ENCODE measurements around the gene GAD1. TPM values are rescaled to one million over a fixed set of nuclear protein-coding genes. Genes with fewer than 3 reads are reported as not detected.

GAD1 gene
- total RNA-seq, 1 donor from 2014 or later = 0.34 TPM

DNA sequence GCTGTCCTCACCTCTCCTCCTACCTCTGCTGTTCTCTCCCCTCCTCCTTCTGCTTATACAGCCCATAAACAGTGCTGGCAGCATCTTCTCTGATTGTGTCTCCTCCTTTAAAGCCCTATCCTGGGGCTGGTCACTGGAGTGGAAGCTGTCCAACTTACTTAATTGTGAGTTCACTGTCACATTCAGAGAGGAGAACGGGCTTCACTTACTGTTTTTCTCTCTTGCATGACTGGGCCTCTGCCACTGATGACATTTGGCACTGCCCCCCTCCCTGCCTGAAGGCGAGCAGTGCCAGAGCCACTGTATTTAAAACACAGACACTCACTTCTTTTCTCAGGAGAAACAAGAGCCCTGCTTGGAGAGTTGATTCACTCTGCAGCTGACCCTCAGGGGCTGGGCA is 12.3 kb downstream of the GAD1 start:
- H3K4me1 Mint-ChIP-seq = no peaks in the 10 kb centered on the region
- H3K4me3 Mint-ChIP-seq = no peak overlapping the region
- H3K27ac Mint-ChIP-seq = no peak overlapping the region
- no peaks in the 10 kb centered on the region for H3K36me3 Mint-ChIP-seq
- no peak for DNase-seq (ENCODE audit: low spot score in 2 of 2, unreplicated experiment in 2 of 2)
- no peak for TF ChIP-seq CTCF (IDR thresholded peaks at IDR 0.05; ENCODE audit: unreplicated experiment)
- H3K9me3 Mint-ChIP-seq = no peaks in the 10 kb centered on the region
- H3K27me3 Mint-ChIP-seq (ENCODE audit: low read depth) = peaks cover 81% of the 10 kb centered on the region

DNA sequence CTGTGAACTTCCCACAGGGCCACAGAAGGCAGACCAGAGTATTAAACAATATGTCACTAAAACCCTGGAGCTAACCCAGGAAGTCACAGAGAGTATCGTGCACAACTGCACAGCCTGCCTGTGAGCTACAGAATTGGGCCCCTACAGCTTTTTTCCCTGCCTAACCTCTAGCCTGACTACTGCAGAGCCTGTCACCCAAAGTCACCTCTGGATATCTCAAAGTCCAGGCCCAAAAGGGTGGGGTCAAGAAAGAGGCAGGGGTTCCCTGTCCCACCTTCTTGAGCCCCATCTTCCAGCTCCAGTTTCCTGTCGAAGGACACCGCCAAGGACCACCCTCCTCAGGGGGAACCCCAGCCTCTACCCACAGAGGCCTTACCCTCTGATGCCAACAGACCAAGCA is 13.5 kb downstream of the GAD1 start:
- no peak overlapping the region for H3K4me3 Mint-ChIP-seq
- DNase-seq (ENCODE audit: low spot score in 2 of 2, unreplicated experiment in 2 of 2) = no peak
- no peaks in the 10 kb centered on the region for H3K9me3 Mint-ChIP-seq
- TF ChIP-seq CTCF (IDR thresholded peaks at IDR 0.05; ENCODE audit: unreplicated experiment) = no peak
- H3K4me1 Mint-ChIP-seq = no peaks in the 10 kb centered on the region
- H3K27ac Mint-ChIP-seq = no peak overlapping the region
- no peaks in the 10 kb centered on the region for H3K36me3 Mint-ChIP-seq
- peaks cover 70% of the 10 kb centered on the region for H3K27me3 Mint-ChIP-seq (ENCODE audit: low read depth)

DNA sequence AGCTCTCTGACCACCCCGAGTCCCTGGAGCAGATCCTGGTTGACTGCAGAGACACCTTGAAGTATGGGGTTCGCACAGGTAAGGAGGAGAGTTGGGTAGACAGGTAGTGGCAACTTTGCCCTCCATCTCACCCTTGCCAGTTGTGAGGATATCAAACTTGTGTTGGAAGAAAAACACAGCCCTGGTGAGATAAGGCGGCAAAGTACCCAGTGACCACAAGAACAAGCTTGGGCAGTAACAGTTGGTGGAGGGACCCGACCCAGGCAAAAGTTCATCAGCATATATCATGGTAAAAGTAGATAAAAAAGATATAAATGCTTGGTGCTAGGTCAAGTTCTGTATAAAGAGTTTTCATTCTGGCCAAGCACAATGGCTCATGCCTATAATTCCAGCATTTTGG is 14.4 kb downstream of the GAD1 start:
- Mint-ChIP-seq H3K27ac (no peak overlapping the region), H3K36me3 (no peaks in the 10 kb centered on the region), H3K9me3 (no peaks in the 10 kb centered on the region), H3K27me3 (ENCODE audit: low read depth) (peaks cover 67% of the 10 kb centered on the region), H3K4me3 (no peak overlapping the region), H3K4me1 (no peaks in the 10 kb centered on the region)
- TF ChIP-seq CTCF (IDR thresholded peaks at IDR 0.05; ENCODE audit: unreplicated experiment) = no peak
- no peak for DNase-seq (ENCODE audit: low spot score in 2 of 2, unreplicated experiment in 2 of 2)

- H3K4me1 Mint-ChIP-seq = no peaks in the 10 kb centered on the region
- DNase-seq (ENCODE audit: low spot score in 2 of 2, unreplicated experiment in 2 of 2) = no peak
- TF ChIP-seq CTCF (IDR thresholded peaks at IDR 0.05; ENCODE audit: unreplicated experiment) = no peak
- H3K27me3 Mint-ChIP-seq (ENCODE audit: low read depth) = peaks cover 32% of the 10 kb centered on the region
- H3K27ac Mint-ChIP-seq = no peak overlapping the region
- H3K36me3 Mint-ChIP-seq = no peaks in the 10 kb centered on the region
- H3K4me3 Mint-ChIP-seq = no peak overlapping the region
- peaks cover 2% of the 10 kb centered on the region for H3K9me3 Mint-ChIP-seq
These were observed 19.3 kb downstream of the GAD1 start for GRCh38 chr2:170836027-170836426.

DNA sequence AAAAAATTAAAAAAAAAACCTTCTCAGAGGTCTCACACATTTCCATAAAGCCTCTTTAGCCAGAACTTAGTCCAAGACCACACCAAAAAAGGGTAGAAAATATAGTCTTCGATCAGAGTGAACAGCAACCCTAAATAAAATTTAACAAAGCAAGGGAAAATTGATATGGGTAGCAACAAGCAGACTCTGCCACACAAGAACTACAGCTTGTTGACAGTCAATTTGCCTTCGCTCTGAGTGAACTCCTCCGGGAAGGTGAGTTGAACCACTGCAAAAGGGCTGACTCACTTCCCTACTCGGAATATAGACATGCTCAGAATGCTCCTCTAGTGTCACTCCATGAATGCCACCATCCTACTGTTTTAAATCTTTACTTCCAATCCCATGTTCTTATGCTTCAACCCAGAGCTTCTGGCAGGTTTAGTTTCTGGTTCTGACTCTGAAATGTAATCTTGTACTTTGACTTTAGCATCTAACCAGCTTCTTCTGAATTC is 24.1 kb downstream of the GAD1 start:
- Mint-ChIP-seq H3K4me3 (no peak overlapping the region), H3K9me3 (peaks cover 3% of the 10 kb centered on the region), H3K27me3 (ENCODE audit: low read depth) (peaks cover 26% of the 10 kb centered on the region), H3K4me1 (no peaks in the 10 kb centered on the region), H3K27ac (no peak overlapping the region), H3K36me3 (no peaks in the 10 kb centered on the region)
- DNase-seq (ENCODE audit: low spot score in 2 of 2, unreplicated experiment in 2 of 2) = no peak
- no peak for TF ChIP-seq CTCF (IDR thresholded peaks at IDR 0.05; ENCODE audit: unreplicated experiment)

DNA sequence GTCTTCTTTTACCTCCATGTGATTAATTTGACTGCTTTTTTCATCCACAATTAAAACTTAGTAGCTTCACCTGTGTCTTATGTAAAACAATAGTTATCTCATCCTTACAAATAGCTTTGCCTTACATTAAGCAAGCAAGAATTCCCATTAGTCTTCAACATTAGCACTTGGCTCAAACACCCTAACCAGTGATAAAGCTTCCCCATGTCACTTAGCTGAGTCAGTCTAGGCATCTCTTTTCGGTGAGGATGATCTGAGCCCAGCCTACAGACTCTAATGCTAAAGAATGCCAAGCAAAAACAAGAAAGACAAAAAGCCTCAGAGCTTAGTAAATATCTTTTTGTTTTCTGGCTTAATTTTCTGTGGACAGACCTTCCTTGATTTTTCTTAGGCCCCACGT is 26.1 kb downstream of the GAD1 start:
- H3K4me1 Mint-ChIP-seq = no peaks in the 10 kb centered on the region
- no peak overlapping the region for H3K27ac Mint-ChIP-seq

More for the DNA sequence above, 26.1 kb downstream of the GAD1 start:
- Mint-ChIP-seq H3K36me3 (no peaks in the 10 kb centered on the region), H3K27me3 (ENCODE audit: low read depth) (peaks cover 20% of the 10 kb centered on the region), H3K9me3 (peaks cover 3% of the 10 kb centered on the region), H3K4me3 (no peak overlapping the region)
- TF ChIP-seq CTCF (IDR thresholded peaks at IDR 0.05; ENCODE audit: unreplicated experiment) = no peak
- DNase-seq (ENCODE audit: low spot score in 2 of 2, unreplicated experiment in 2 of 2) = no peak

All from mesothelial cell of epicardium (in vitro differentiated cells).